Activated CD4-positive, alpha-beta T cell treated with anti-CD3 and anti-CD28 coated beads, Interleukin-2, amount 50 U/mL, for 1 hour (primary cell): ENCODE results near the gene ATXN7L2.
"Not testable (repeated sequence)": the region's sequence is repeated elsewhere in the genome, so short reads cannot be mapped to it uniquely, and the experiment has no call there.

Source experiments
- DNase-seq: peaks from one replicate; pipeline ENCODE4 v3.0.0-alpha.2; 2020

ATXN7L2 gene, protein sequence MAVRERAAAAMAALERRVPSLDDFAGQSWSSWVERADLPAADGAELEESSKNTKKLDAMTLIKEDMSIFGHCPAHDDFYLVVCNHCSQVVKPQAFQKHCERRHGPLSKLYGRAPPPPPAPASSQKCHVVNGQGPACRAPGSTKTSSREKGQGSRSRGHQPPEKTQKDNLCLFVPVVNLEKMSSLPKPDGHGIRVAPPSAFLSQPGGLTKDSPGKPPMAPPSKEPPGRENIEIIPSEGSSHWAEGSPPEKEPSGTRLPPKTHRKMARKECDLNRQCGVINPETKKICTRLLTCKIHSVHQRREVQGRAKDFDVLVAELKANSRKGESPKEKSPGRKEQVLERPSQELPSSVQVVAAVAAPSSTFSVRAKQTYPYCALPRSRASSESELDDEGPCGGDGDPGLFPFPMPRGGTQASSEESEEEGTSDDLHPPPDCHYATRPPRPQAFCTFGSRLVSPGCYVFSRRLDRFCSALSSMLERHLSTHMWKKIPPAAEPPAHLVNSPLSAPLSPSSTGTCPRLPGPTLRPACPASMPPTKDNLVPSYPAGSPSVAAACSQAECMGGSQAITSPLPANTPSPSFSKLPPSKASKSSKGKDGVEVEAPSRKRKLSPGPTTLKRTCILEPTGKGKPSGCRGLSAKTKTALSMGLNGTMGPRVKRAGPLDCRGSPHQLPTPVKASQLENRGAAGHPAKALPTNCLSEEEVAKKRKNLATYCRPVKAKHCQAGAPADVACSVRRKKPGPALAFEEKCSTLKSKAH

DNA sequence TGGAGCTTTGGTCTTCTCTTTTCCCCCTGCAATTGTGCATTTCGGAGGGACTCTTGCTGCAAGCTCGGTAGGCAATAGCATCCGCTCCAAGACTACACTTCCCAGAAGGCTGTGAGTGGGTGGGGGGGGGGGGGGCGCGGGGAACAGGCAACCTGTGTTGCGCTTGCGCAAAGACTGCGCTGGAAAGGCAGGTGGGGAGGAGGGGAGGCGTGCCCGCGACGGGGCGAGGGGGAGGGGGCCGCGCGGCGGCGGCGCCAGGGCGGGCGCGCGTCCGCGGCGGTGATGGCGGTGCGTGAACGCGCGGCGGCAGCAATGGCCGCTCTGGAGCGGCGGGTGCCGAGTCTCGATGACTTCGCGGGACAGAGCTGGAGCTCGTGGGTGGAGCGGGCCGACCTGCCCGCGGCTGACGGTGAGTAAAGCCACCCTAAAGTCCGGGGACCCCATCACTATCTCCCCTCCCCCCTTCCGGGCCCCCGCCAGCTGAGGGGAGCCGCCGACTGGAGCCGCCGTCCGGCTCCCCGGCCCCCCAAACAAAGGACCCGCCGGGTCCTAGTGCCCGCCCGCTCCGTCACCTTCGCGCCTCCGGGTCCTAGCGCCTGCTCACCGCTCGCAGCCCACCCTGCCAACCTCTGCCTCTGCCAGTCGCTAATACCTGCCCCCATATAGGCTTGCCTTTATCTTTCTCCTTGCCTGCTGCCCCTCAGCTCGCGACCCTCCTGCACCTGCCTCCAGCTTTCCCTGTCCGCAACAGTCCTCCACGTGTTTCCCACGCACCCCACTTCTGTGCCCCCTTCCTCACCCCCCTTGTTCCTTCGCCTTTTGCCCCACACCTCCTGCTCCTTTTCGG lies at the start of gene ATXN7L2:
TSS of gene ATXN7L2 (plus strand) at position 234 of the 847 bp plus-strand sequence. CDS start at position 283, 49 bp downstream.
- DNase-seq = peak; percentile 89

DNA sequence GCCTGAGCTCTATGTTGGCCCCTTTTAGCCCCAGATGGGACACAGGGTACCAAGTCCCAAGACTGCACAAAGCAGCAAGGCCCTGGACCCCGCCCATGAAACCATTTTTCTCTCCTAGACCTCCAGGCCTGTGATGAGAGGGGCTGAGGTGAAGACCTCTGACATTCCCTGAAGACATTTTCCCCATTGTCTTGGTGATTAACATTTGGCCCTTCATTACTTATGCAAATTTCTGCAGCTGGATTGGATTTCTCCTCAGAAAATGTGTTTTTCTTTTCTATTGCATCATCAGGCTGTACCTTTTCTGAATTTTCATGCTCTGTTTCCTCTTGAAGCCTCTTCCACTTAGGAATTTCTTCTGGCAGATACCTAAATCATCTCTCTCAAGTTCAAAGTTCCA lies 49.2 kb upstream of the ATXN7L2 start:
- no peak for DNase-seq

DNA sequence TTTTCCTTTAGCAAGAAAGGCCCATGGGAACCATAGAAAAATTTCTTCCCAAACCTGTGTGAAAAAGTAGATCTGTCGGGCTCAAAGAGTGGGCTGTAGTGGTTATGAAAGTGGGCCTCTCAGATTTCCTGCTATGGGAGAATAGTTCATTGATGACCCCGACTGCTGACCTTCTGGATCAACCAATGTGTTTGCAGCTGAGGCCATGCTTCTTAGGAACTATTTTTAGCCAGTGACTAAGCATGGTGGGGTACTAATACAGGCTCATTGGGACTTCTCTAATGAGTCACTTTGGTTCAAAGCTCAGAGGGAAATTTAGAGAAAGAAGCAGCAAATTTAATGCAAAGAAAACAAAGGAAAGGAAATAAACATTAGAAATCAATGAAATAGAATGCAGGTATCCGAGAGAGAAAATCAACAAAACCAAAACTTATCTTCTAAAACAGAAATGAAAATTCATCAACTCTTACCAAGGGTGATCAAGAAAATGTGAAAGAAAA lies 44.9 kb upstream of the ATXN7L2 start:
- DNase-seq = no peak

DNA sequence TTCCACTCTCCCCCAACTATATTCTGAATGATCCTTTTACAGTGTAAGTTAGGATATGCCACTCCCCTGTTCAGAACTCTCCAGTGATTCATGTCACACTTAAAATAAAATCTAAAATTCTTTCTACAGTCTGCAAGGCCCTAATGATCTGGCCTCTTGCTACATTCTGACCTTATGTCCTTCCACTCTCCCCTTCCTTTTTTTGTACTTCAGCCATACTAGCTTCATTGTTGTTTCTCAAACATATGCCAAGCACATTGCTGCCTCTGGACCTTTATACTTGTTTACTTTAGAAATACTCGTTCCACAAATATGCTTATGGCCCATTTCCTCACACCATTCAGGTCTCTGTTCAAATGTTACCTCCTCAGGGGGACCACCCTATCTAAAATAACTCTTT lies 42.6 kb upstream of the ATXN7L2 start:
- no peak for DNase-seq

DNA sequence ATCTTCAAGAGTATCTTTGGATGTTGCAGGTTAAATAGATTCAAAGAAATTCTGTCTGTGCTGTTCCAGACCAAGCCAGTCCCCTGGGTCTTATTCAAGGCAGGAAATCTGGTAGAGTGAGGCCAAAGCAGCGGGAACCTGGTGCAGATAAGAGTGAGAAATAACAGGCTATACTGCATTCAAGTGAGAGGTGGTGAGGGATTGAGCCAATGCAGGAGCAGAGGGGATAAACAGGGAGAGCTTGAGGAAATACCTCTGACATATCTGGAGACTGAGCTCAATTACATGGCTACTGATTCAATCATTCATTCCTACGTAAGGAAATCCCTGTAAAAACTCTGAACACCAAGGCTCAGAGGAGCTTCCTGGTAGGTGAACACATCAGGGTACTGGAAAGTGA lies 40.2 kb upstream of the ATXN7L2 start:
- DNase-seq = no peak

DNA sequence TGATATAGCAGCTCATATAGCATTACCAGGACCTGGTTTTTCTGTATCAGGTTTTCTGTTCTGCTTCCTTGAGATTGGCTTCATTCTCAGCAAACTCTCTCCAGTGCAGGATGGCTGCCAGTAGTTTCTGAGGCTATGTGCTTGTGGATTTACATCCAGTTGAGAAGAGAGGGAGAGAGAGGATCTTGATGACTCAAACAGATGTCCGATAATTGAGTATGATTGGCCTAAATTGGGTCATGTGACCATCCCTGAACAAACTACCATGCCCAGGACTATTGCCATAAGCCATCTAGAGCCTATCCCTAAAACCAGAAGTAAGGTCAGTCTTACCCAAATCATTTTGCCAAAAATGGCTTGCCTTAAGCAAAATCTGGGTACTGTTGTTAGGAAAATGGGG lies 39.4 kb upstream of the ATXN7L2 start:
- DNase-seq = no peak

DNA sequence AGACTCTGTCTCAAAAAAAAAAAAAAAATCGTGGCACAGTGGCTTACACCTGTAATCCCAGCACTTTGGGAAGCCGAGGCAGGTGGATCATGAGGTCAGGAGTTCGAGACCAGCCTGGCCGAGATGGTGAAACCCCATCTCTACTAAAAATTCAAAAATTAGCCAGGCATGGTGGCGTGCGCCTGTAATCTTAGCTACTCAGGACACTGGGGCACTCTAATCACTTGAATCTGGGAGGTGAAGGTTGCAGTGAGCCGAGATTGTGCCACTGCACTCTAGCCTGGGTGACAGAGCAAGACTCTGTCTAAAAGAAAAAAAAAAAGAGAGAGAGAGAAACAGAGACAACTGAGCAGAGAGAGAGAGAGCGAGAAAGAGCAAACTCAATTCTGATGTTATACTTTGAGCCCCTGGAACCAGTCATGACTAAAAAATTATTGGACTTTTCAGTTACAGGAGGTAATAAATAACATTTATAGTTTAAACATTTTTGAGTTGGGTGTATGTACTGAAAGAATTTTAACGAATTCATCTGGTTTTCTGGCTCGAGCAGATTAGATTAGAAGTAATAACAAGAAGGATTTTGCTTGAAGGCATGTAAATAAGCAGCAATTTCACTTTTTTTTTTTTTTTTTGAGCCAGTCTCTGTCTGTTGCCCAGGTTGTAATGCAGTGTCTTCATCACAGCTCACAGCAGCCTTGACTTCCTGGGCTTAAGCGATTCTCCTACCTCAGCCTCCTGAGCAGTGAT lies 37.6 kb upstream of the ATXN7L2 start:
- not testable (repeated sequence) for DNase-seq

DNA sequence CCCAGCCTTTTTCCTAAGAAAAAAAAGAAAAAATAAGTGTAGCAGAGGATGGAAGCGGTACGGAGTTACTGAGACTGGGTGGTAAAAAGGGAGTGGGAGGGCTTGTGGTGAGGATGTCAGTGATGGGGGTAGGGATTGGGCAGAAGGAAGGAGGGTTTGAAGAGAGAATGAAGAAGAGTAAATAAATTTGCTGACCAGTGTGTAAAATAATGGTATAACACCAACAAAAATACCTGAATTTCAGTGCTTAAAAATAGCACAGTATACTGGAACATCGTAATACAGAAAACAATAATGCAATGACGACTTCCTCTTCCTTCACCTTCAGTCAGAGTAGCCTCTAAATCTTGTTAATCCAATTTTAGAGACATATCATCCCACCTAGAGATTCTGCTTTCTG lies 36.2 kb upstream of the ATXN7L2 start:
- no peak for DNase-seq

DNA sequence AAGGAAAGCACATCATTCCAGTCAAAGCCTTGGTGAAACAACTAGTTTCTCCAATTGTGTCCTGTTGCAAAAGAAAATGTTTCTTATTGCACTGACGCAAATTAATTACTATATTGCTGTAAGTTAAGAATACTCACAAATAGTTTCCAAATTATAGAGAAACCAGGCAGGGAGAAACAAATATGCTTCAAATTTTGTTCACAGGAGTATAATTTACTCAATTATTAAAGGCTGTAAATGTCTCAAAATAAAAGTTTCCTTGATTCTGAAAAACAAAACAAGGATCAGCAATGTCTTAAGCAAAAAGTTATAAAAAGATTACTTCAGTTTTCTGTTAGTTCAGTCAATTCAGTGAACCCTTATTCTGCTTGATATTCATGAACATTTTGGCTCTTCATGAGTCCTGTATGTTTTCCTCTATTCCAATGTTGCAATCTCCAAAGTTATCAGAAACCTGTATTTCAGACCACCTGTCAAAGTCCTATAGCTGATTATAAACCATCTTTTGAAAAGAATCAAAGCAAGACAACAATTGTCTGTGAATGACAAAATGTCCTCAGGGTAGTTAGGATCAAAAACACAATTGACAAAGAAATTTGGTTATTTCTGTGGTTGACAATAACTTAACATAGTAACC lies 29.1 kb upstream of the ATXN7L2 start:
- DNase-seq = no peak

DNA sequence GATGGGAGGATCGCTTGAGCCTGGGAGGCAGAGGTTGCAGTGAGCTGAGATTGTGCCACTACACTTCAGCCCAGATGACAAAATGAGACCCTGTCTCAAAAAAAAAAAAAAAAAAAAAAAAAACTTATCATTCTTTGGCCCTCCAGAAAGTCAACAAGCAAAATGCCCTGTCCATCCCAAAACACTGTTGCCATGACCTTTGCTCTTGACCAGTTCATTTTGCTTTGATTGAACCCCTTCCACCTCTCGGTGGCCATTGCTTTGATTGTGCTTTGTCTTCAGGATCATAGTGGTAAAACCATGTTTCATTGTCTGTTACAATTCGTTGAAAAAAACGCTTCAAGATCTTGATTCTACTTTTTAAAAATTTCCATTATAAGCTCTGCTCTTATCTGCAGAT lies 25.9 kb upstream of the ATXN7L2 start:
- no peak for DNase-seq

DNA sequence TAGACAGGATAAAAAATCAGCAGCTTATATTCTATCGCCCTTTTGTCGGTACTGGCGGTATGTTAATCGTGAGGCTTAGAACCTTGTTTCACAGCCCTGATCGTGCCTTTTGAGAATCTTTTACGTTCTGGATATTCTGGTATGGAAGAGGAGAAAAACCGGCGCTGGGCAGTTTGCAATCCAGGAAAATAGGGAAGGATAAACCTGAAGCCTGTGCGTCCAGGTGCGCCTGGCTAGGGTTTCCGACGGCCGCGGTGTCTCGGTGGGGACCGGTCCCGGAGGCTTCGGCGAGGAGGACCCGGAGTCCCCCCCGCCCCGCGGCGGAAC lies 17.6 kb upstream of the ATXN7L2 start:
- no peak for DNase-seq

DNA sequence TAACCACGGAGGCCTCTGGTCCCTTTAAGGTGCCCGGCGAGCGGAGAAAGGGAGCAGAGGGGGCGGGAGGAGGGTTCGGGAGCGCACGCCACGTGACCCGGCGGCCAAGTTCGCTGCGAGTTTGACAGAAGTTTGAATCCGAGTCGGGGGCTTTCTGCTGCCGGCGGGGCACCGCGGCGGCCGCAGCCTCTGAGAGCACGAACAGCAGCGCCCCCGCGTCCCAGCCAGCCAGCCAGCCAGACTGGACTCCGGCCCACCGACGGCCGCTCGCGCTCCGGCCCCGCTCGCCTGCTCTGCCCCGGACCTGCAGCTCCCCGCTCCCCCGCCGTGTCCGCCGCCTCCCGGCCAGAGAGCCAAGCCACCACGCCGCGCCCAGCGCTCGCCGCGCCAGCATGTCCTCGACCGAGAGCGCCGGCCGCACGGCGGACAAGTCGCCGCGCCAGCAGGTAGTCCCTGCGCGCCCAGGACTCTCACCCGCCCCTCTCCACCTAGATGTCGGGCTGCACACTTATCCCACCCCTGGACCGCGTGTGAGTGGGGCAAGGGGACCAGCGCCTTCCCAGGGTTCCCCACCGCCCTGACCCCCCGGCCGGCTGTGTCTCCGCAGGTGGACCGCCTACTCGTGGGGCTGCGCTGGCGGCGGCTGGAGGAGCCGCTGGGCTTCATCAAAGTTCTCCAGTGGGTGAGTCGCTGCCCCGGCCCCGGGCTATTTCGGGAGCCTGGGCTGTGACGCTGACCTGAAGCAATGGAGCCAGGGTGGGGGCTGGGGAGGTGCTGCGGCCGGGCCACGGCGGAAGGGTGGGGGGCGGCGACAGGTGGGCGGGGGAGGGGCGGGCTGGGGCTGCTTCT lies 17.0 kb upstream of the ATXN7L2 start, which contains the start of gene SYPL2:
TSS of gene SYPL2 (plus strand) at position 95 of the 849 bp plus-strand sequence. CDS start at position 393, 298 bp downstream.
- no peak for DNase-seq

DNA sequence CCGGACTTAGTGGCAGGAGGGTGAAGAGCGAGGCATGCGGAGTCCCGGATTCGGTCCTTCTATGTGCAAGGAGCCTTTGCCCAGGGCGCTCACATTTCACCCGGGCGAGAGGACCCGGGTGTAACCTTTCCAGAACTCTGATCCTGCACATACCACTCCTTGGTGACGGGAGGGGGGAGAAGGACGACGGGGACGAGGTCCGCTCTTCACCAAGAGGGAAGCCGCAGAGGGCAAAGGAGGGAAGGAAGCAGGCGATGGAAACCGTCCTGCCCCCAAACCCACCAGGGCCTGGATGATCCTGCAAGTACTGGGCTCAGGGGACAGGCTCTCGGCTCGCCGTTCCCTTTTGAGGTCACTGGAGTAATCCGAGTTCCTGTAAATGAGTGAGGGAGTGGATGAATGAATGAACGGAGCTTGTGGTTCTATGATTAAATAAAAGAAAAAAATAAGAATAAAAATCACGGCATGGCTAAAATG lies 16.4 kb upstream of the ATXN7L2 start:
- DNase-seq = no peak

DNA sequence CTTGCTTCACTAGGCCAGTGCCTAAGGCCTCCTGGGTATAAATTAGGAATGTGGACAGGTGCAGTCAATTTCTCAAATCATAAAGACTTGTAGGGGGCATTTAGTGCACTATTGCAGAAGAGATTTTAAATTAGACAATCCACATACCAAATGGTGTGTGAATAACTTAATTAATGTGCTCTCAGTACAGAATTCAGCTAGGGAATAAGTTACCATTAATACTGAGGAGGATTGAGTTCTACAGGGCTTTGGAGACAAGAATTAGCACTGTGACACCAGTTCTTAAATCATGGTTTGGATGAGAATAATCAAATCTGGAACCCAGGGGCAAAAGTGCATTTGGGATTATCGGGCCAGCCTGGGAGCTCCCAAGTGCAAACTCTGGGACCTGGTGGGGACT lies 15.6 kb upstream of the ATXN7L2 start:
- DNase-seq = no peak

DNA sequence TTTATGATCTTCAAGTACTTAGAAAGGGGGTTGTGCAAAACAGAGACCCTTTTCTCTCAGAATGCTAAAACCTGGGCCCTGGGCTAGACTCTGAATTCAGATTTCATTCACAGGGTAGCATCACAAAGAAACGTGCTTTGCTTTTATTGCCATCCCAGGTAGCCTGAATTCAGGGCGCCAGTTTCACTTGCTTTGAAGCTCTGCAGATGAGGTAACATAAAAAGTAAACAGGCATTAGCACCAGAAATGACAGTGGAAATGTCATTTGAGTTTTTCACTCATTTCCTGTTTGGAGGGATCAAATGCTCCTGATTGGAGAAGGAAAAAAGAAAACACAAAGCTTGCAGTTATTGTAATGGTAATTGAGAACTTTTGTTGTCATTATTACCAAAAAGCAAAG lies 14.8 kb upstream of the ATXN7L2 start:
- DNase-seq = no peak

DNA sequence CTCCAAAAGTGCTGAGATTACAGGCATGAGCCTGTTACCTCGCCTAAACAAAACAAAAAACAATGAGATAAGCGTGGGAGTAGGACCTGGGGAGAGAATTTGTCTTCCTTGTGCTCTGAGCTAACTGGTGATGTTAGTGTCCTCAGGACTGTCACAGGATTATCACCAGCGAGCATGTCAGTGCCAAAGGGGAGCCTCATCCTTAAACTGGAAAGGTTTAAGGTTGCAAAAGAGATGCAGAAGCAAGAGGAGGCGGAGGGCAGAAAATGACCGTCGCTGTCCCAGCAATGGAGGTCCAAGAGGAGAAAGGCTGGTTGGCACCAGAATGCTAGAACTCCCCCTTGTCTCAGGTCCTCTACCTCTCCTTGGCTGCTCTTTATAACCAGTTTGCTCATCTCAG lies 13.5 kb upstream of the ATXN7L2 start:
- DNase-seq = no peak

DNA sequence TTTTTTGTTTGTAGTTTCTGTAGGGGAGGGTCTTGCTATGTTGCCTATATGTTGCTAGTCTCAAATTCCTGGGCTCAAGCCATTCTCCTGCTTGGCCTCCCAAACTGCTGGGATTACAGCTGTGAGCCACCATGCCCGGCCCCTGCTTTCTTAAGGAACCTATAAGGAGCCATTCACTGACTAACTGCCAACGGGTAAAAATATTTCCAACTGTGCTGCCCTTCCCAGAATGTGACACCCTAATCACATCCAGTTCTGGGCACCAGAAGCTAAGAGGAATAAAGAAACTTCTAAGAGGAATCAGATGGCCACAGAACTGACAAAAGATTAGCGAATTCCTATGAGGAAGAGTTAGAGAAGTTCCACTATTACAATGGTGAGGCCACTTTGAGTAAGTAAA lies 10.9 kb upstream of the ATXN7L2 start:
- DNase-seq = no peak

DNA sequence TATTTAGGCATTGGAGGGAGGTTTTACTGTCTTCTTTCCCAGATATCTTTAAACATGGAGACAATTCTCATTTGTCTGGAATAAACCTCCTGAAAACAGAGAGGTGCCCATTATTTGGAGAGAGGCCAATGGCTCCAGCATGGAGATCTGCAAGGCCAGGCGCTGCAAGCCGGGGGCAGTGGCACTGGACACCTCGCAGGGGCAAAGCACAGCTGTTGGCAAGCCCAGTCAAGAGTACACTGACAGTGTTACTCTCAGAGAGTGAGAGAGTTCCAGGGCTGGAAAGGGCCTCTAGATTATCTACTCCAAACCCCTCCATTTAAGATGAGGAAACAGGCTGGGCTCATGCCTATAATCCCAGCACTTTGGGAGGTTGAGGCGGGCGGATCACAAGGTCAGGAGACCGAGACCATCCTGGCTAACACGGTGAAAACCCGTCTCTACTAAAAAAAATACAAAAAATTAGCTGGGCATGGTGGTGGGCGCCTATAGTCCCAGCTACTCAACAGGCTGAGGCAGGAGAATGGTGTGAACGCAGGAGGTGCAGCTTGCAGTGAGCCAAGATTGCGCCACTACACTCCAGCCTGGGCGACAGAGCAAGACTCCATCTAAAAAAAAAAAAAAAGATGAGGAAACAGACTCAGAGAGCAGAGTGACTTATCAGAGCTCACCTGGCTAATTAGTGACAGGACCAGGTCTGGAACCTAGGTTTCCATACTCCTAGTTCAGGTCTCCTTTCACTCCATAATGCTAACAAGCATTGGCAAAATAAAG lies 10.2 kb upstream of the ATXN7L2 start:
- not testable (repeated sequence) for DNase-seq

DNA sequence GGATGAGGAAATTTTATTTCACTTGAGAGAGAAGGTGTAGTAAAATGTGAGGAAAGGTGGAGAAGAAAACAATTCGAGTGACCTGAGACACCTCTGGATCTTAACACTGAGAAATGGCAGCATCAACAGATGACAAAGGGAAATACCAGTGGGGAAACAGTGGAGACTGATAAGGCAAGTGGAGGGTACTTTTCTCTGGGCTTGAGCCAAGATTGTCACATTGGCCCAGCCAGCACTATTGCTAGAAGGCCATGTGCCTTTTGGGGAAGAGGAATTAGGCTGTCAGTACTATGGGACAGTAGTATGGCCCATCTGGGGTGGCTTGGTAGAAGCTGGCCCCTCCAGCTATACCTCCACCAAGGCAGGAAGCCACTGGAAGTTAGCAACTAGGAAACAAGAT lies 9.0 kb upstream of the ATXN7L2 start:
- DNase-seq = no peak

DNA sequence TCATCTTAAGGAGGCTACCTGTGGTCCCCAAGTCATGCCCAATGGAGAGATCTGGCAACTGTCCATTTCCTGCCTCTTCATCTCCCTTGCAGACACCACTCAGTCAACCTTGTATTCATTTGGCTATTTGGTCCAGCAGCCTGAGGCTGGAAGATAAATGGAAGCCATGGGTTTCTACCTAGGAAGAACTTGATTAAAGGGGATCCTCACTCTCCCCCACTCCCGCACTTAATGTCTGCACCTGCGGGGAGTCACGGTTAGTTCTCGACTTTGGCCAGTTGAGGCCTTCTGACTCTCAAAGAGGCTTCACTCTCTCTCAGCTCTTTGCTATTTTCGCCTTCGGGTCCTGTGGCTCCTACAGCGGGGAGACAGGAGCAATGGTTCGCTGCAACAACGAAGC lies 8.4 kb upstream of the ATXN7L2 start:
- DNase-seq = no peak
